Esophagus muscularis mucosa (tissue), 4 donors: ENCODE measurements around the gene STARD8. TPM values are rescaled to one million over a fixed set of nuclear protein-coding genes. Genes with fewer than 3 reads are reported as not detected.

ENCODE experiments used
- DNase-seq: peaks from one replicate; pipeline ENCODE4 v3.0.0-alpha.2; 2017; ENCODE audit errors: extremely low spot score
- H3K27ac ChIP-seq, 4 donors: fragments of 200-600 bp; sonication (generic); replicated peaks in 1 of 4; 1 replicate in 3 of 4; 2 replicates in 1 of 4; pipeline ENCODE4 v1.5.1; 2016 to 2019; ENCODE audit warnings: mild to moderate bottlenecking in 1 of 4
- H3K27me3 ChIP-seq, 4 donors: fragments of 200-600 bp; sonication (generic); one replicate each; pipeline versions ENCODE4 v1.5.1 to v1.6.0; 2016 to 2019
- H3K36me3 ChIP-seq, 4 donors: fragments of 200-600 bp; sonication (generic); one replicate each; pipeline ENCODE4 v1.5.1; 2016 to 2019
- H3K4me1 ChIP-seq, 4 donors: fragments of 200-600 bp; sonication (generic); one replicate each; pipeline ENCODE4 v1.5.1; 2016 to 2019
- H3K4me3 ChIP-seq, 4 donors: fragments of 200-600 bp; sonication (generic); 1 replicate in 2 of 4; 2 replicates in 2 of 4; pipeline ENCODE4 v1.5.1; 2016 to 2019; ENCODE audit warnings: mild to moderate bottlenecking in 4 of 4, moderate library complexity in 1 of 4
- H3K9me3 ChIP-seq, 4 donors: fragments of 200-600 bp; sonication (generic); 1 replicate in 3 of 4; 2 replicates in 1 of 4; pipeline ENCODE4 v1.5.1; 2016 to 2019
- CTCF ChIP-seq, 3 experiments: fragments of 200-600 bp in 2 of 3; fragments of 450-650 bp in 1 of 3; sonication (generic) in 2 of 3; IDR thresholded peaks; one replicate each; pipeline ENCODE4 v1.5.1; 2017 to 2019; ENCODE audit warnings: antibody characterized with exemption in 3 of 3, mild to moderate bottlenecking in 2 of 3, moderate library complexity in 1 of 3
- EP300 ChIP-seq: sonication (generic); formaldehyde crosslinking; IDR thresholded peaks from one replicate; pipeline ENCODE4 v1.6.1; 2017; ENCODE audit warnings: antibody characterized with exemption
- POLR2A ChIP-seq: fragments of 450-650 bp; IDR thresholded peaks from one replicate; pipeline ENCODE4 v1.6.1; 2017; ENCODE audit warnings: antibody characterized with exemption, moderate library complexity, mild to moderate bottlenecking, low read depth
- POLR2AphosphoS5 ChIP-seq, 2 donors: sonication (generic); formaldehyde crosslinking; IDR thresholded peaks; one replicate each; pipeline ENCODE4 v1.6.1; 2017; ENCODE audit warnings: antibody characterized with exemption in 2 of 2
- WGBS: methylation state at CpG from one replicate; pipeline ENCODE4 v1.1.5; 2018; 5-methylcytosine and 5-hydroxymethylcytosine counted together
- intact Hi-C: fragments of 100-400 bp; cut with DNase I; formaldehyde crosslinking; loops from one replicate; pipeline ENCODE4 v1.15.1; 2023
- total RNA-seq, 4 donors: library from RNA; depleted of rRNA; stranded (reverse); fragments of >200 nt; gene quantifications; one replicate each; pipeline versions ENCODE4 v1.1.0 to v1.2.1, GENCODE V29; 2016

The STARD8 gene
- total RNA-seq, 4 donors from 2014 or later: 11.2 to 20.4 (median 11.4) TPM

GRCh38 chrX:68690936-68691501 is 43.6 kb downstream of the STARD8 start:
- WGBS: 81% methylated on average over 4 of the region's 4 CpGs
- no peak overlapping the region for H3K27ac ChIP-seq
- H3K4me1 ChIP-seq: peaks cover 11 to 18% (median 15%) of the 10 kb centered on the region in 4 donors
- H3K4me3 ChIP-seq: no peak overlapping the region
- intact Hi-C loops: no loop called here
- DNase-seq: no peak
- H3K9me3 ChIP-seq: no peaks in the 10 kb centered on the region
- H3K36me3 ChIP-seq: no peaks in the 10 kb centered on the region
- TF ChIP-seq POLR2AphosphoS5 (IDR thresholded peaks at IDR 0.05): no peak
- TF ChIP-seq EP300: no peak
- no peak for TF ChIP-seq POLR2A
- TF ChIP-seq CTCF (IDR thresholded peaks at IDR 0.05): no peak
- H3K27me3 ChIP-seq: peaks cover 0 to 3% (median 0%) of the 10 kb centered on the region in 4 donors

GRCh38 chrX:68691921-68692320 is 44.5 kb downstream of the STARD8 start:
- Histone ChIP-seq H3K9me3 (no peaks in the 10 kb centered on the region), H3K27me3 (no peaks in the 10 kb centered on the region), H3K36me3 (no peaks in the 10 kb centered on the region), H3K27ac (no peak overlapping the region), H3K4me3 (no peak overlapping the region), H3K4me1 (peaks cover 6 to 16% (median 10%) of the 10 kb centered on the region in 4 donors)
- WGBS: 92% methylated on average over 2 of the region's 2 CpGs
- TF ChIP-seq POLR2AphosphoS5 (IDR thresholded peaks at IDR 0.05) (peak in 1 of 2 donors; percentile 29), CTCF (IDR thresholded peaks at IDR 0.05) (no peak)
- no peak for DNase-seq
- intact Hi-C loops: no loop called here

- intact Hi-C loops: no loop called here
- WGBS: 62% methylated on average over 1 of the region's 1 CpG
- Histone ChIP-seq H3K4me3 (no peak overlapping the region), H3K4me1 (peaks cover 6 to 13% (median 10%) of the 10 kb centered on the region in 4 donors), H3K36me3 (no peaks in the 10 kb centered on the region), H3K27me3 (no peaks in the 10 kb centered on the region), H3K27ac (peak overlapping the region in 1 of 4 donors; percentile 75), H3K9me3 (no peaks in the 10 kb centered on the region)
- DNase-seq: no peak
- TF ChIP-seq POLR2A: no peak
- TF ChIP-seq CTCF (IDR thresholded peaks at IDR 0.05): no peak
- TF ChIP-seq EP300: no peak
- no peak for TF ChIP-seq POLR2AphosphoS5 (IDR thresholded peaks at IDR 0.05)
Measured at GRCh38 chrX:68692651-68693050, 45.2 kb downstream of the STARD8 start.

GRCh38 chrX:68693481-68694434 is 46.3 kb downstream of the STARD8 start:
- TF ChIP-seq POLR2A: no peak
- peak; percentile 62 to 84 for TF ChIP-seq POLR2AphosphoS5 (IDR thresholded peaks at IDR 0.05)
- H3K27me3 ChIP-seq: no peaks in the 10 kb centered on the region
- peak overlapping the region; percentile 60 to 62 (median 60) for H3K4me3 ChIP-seq
- 55% methylated on average over 26 of the region's 81 CpGs for WGBS
- no peaks in the 10 kb centered on the region for H3K9me3 ChIP-seq
- no peak for DNase-seq
- H3K27ac ChIP-seq: peak overlapping the region; percentile 62 to 75 (median 74)
- H3K4me1 ChIP-seq: peaks cover 6 to 12% (median 10%) of the 10 kb centered on the region in 4 donors
- intact Hi-C loops: no loop called here
- no peaks in the 10 kb centered on the region for H3K36me3 ChIP-seq

- peaks cover 9 to 14% (median 11%) of the 10 kb centered on the region in 4 donors for H3K4me1 ChIP-seq
- H3K36me3 ChIP-seq: no peaks in the 10 kb centered on the region
- TF ChIP-seq POLR2AphosphoS5 (IDR thresholded peaks at IDR 0.05) (peak in 1 of 2 donors; percentile 11), POLR2A (no peak), EP300 (no peak)
- peak overlapping the region; percentile 62 to 75 (median 74) for H3K27ac ChIP-seq
- peak overlapping the region; percentile 60 to 62 (median 60) for H3K4me3 ChIP-seq
- intact Hi-C loops: no loop called here
- 63% methylated on average over 17 of the region's 17 CpGs for WGBS
- no peaks in the 10 kb centered on the region for H3K9me3 ChIP-seq
- no peaks in the 10 kb centered on the region for H3K27me3 ChIP-seq
- DNase-seq: no peak
Measured at GRCh38 chrX:68694435-68695205, 47.2 kb downstream of the STARD8 start.
